ENCODE data around the gene TES. TPM values are rescaled to one million over a fixed set of nuclear protein-coding genes. Genes with fewer than 3 reads are reported as not detected.

The TES gene
- 120 and 128 TPM in 2 replicates for total RNA-seq

DNA sequence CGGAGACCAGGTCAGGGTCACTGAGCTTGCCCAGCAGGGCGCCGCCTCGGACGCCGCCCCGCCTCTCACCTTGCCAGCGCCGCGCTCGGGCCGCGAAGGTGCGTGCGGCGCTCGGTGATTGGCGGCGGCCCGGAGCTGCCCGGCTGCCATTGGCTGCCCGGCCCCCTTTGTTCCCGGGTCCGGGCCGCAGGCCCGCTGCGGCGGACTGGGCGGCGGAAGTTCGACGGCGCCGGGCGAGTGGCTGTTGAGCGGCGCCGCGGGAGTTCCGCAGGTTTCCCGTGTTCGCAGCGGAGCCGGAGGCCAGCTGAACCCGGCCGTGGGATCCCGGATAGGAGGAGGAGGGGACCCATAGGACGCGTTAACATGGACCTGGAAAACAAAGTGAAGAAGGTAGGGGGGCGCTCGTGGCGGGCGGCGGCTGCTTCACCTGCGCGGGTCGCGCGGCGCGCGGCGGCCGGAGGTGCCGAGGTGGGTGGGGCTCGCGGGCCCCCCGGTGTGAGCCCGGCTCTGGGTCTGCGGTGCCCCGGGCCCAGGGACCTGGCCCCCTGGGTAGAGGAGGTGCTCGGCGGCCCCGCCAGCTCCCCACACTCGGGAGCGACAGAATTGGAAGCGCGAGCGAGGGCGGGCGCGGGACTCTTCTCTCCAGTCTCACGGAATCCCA is at the start of gene TES:
TES (plus strand) TSS at position 195 of the 661 bp plus-strand sequence; CDS start at position 364, 169 bp downstream.

Other genes with a start within 250 kb of the TES start
- 0.11 and 0.50 TPM in 2 replicates for gene TFEC, start 179.8 kb upstream of the TES start, total RNA-seq